ENCODE data around the gene SYT1. TPM values are rescaled to one million over a fixed set of nuclear protein-coding genes. Genes with fewer than 3 reads are reported as not detected.

SYT1 gene
- total and polyA plus RNA-seq, 2 of the 4 experiments (the other 2 are of a cell fraction), result 2.8 to 3.0 TPM

- no peak overlapping the region for H3K4me3 ChIP-seq (ENCODE audit: insufficient read depth, low read depth, low read length)
- ChIA-PET CTCF (no interaction called here), POLR2A (ENCODE audit: unreplicated experiment) (no interaction called here)
- no TSS peak for BruUV-seq (replicated peaks)
- H3K4me1 ChIP-seq (ENCODE audit: control insufficient read depth, insufficient read depth, low read length), result peaks cover 2% of the 10 kb centered on the region; the same call in 1 of the 2 replicates
- H3K9me1 ChIP-seq (ENCODE audit: insufficient read depth, low read length), result no peaks in the 10 kb centered on the region; the same call in 1 of the 2 replicates
- H3K18ac ChIP-seq (ENCODE audit: low read depth, low read length), result no peak overlapping the region
- peak overlapping the region; percentile 9; the same call in 1 of the 2 replicates for H2BK20ac ChIP-seq (ENCODE audit: low read depth, low read length)
- H2BK15ac ChIP-seq (ENCODE audit: low read depth, low read length), result no peak overlapping the region; the same call in 2 of the 3 replicates
- H3K23ac ChIP-seq (ENCODE audit: low read depth, low read length), result no peak overlapping the region
- no peak overlapping the region for H2AFZ ChIP-seq (replicated peaks; ENCODE audit: low read length, poor library complexity)
- no peak overlapping the region for H4K8ac ChIP-seq (ENCODE audit: low read depth in 2 of 2, low read length in 2 of 2)
- H3K79me1 ChIP-seq (ENCODE audit: low read depth in 1 of 2, low read length in 2 of 2), result no peaks in the 10 kb centered on the region
- H3K14ac ChIP-seq (replicated peaks; ENCODE audit: low read depth, low read length), result no peak overlapping the region
- H2BK5ac ChIP-seq (ENCODE audit: low read depth, low read length, poor library complexity, severe bottlenecking), result no peak overlapping the region
- H3K27ac ChIP-seq (ENCODE audit: insufficient read depth, low read length), result no peak overlapping the region
- TF ChIP-seq CHD1 (IDR thresholded peaks at IDR 0.05; ENCODE audit: low read depth, low read length) (no peak), RCOR1 (IDR thresholded peaks at IDR 0.05; ENCODE audit: insufficient replicate concordance, low read length) (no peak), MXI1 (IDR thresholded peaks at IDR 0.05; ENCODE audit: borderline replicate concordance, low read depth, low read length) (no peak), NFE2L2 (IDR thresholded peaks at IDR 0.05; ENCODE audit: low read depth, low read length) (no peak), RAD21 (IDR thresholded peaks at IDR 0.05; ENCODE audit: low read length) (no peak), ELK1 (IDR thresholded peaks at IDR 0.05; ENCODE audit: borderline replicate concordance, low read depth, low read length) (no peak), RFX5 (IDR thresholded peaks at IDR 0.05; ENCODE audit: low read depth, low read length) (no peak), MAZ (IDR thresholded peaks at IDR 0.05; ENCODE audit: borderline replicate concordance, low read depth, low read length) (no peak), POLR2A (IDR thresholded peaks at IDR 0.05; ENCODE audit: low read depth, low read length) (no peak), FOS (IDR thresholded peaks at IDR 0.05; ENCODE audit: low read depth, low read length) (no peak), BHLHE40 (IDR thresholded peaks at IDR 0.05; ENCODE audit: low read depth, low read length) (no peak), CTCF (conservative IDR thresholded peaks at IDR 0.05; ENCODE audit: low read depth, low read length) (no peak), SMC3 (IDR thresholded peaks at IDR 0.05; ENCODE audit: low read depth, low read length) (no peak), MAFK (IDR thresholded peaks at IDR 0.05; ENCODE audit: low read depth, low read length) (no peak), USF2 (IDR thresholded peaks at IDR 0.05; ENCODE audit: low read depth, low read length) (no peak), CEBPB (IDR thresholded peaks at IDR 0.05; ENCODE audit: low read depth, low read length) (no peak)
- H4K91ac ChIP-seq (ENCODE audit: insufficient read depth, low read depth, low read length), result no peak overlapping the region
- intact Hi-C loops (cut with micrococcal nuclease) (no loop called here), dilution Hi-C loops (cut with HindIII; ENCODE audit: low sequenced_read_pairs, unreplicated experiment) (no loop called here), in situ Hi-C loops (cut with MboI; ENCODE audit: low sequenced_read_pairs) (no loop called here)
- H2AK5ac ChIP-seq (ENCODE audit: low read depth, low read length), result no peak overlapping the region
- H3K9me3 ChIP-seq (ENCODE audit: control insufficient read depth, insufficient read depth, low read length), result no peaks in the 10 kb centered on the region
- H3K27me3 ChIP-seq (ENCODE audit: control insufficient read depth, insufficient read depth, low read length), result no peaks in the 10 kb centered on the region
- no peak overlapping the region for H2AK9ac ChIP-seq (replicated peaks; ENCODE audit: low read depth, low read length, poor library complexity)
- H3K36me3 ChIP-seq (ENCODE audit: control insufficient read depth, insufficient read depth, low read length), result no peaks in the 10 kb centered on the region
- no peak overlapping the region for H2BK120ac ChIP-seq (ENCODE audit: low read depth, low read length)
- no peak for ATAC-seq (ENCODE audit: low read depth)
- H4K20me1 ChIP-seq (ENCODE audit: insufficient read depth, low read length), result no peaks in the 10 kb centered on the region
- no CpG with 5 or more reads among the region's 1 CpG for WGBS, 2 experiments (ENCODE audit: extremely low coverage in 2 of 2, insufficient read length in 1 of 2)
- DNase-seq, result no peak
- no peak overlapping the region for H3K9ac ChIP-seq (ENCODE audit: low read depth, low read length)
- no peak overlapping the region for H4K5ac ChIP-seq (ENCODE audit: low read depth, low read length)
- no peak overlapping the region for H3K56ac ChIP-seq (ENCODE audit: extremely low read depth, insufficient read depth, low read length)
- no peak overlapping the region for H3K4me2 ChIP-seq (ENCODE audit: low read depth, low read length)
- no peak overlapping the region for H3K4ac ChIP-seq (ENCODE audit: low read depth, low read length)
These were observed 571.2 kb downstream of the SYT1 start for GRCh38 chr12:79435742-79436141.
